IMR-90 (cell line): ENCODE data around the gene AATF.

Source experiments
- CEBPB ChIP-seq: IDR thresholded peaks from 2 replicates; pipeline ENCODE4 v1.6.1; 2012; ENCODE audit warnings: low read depth, low read length, improper control_type of control experiment
- FOS ChIP-seq: fragments of 150-350 bp; IDR thresholded peaks from 2 replicates; pipeline ENCODE4 v1.6.1; 2016; ENCODE audit warnings: low read depth, low read length
- POLR2A ChIP-seq: IDR thresholded peaks from 2 replicates; pipeline ENCODE4 v1.6.1; 2012; ENCODE audit warnings: mild to moderate bottlenecking, low read depth, low read length
- RAD21 ChIP-seq: IDR thresholded peaks from 2 replicates; pipeline ENCODE4 v1.6.1; 2012; ENCODE audit warnings: low read length, improper control_type of control experiment
- RFX5 ChIP-seq: IDR thresholded peaks from 2 replicates; pipeline ENCODE4 v1.8.0; 2012; ENCODE audit warnings: low read depth, mild to moderate bottlenecking, low read length, moderate library complexity
- TF ChIP-seq, protein P1 (sequence below): conservative IDR thresholded peaks from 2 replicates; pipeline ENCODE4 v1.5.1; 2012; ENCODE audit warnings: mild to moderate bottlenecking, low read depth, low read length, improper control_type of control experiment

DNA sequence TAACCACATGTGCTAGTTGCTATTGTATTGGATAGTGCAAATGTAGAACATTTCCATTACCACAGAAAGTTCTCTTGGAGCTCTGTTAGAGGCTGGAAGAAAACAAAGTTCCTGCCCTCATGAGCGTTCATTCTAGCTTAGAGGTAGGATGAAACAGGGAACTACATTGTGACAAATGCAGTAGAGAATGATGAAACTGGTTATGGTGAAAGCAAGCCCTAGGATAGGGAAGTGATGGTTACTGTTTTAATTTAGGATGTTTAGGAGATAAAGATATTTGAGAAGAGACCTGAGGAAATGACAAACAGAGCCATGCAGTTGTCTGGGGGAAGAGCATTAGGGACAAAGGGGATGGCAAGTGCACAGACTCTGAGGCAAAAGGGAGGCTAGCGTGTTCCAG, 50.7 kb downstream of the AATF start:
- TF ChIP-seq, protein P1, sequence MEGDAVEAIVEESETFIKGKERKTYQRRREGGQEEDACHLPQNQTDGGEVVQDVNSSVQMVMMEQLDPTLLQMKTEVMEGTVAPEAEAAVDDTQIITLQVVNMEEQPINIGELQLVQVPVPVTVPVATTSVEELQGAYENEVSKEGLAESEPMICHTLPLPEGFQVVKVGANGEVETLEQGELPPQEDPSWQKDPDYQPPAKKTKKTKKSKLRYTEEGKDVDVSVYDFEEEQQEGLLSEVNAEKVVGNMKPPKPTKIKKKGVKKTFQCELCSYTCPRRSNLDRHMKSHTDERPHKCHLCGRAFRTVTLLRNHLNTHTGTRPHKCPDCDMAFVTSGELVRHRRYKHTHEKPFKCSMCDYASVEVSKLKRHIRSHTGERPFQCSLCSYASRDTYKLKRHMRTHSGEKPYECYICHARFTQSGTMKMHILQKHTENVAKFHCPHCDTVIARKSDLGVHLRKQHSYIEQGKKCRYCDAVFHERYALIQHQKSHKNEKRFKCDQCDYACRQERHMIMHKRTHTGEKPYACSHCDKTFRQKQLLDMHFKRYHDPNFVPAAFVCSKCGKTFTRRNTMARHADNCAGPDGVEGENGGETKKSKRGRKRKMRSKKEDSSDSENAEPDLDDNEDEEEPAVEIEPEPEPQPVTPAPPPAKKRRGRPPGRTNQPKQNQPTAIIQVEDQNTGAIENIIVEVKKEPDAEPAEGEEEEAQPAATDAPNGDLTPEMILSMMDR = no peak
- TF ChIP-seq CEBPB = no peak
- TF ChIP-seq FOS = no peak
- TF ChIP-seq RFX5 = no peak
- no peak for TF ChIP-seq POLR2A
- no peak for TF ChIP-seq RAD21
